GM23338 (cell line): Measurements from ENCODE around the gene SLC9A3. TPM values are rescaled to one million over a fixed set of nuclear protein-coding genes. Genes with fewer than 3 reads are reported as not detected.

Source experiments
- ATAC-seq: fragments of 200-7000 bp; cut with Tn5 transposase; 3 replicates; pipeline ENCODE4 v1.9.1; 2020
- DNase-seq: peaks from one replicate; pipeline ENCODE4 v3.0.0-alpha.2; 2015; ENCODE audit warnings: low spot score
- H2AFZ ChIP-seq: fragments of 200-600 bp; sonication (generic); 2 replicates; pipeline ENCODE4 v1.8.0; 2016; ENCODE audit warnings: antibody characterized with exemption, mild to moderate bottlenecking, moderate library complexity
- H3F3A ChIP-seq: fragments of 200-600 bp; sonication (generic); replicated peaks from 2 replicates; pipeline ENCODE4 v1.8.0; 2017; ENCODE audit warnings: antibody characterized with exemption, mixed run types, low read depth
- H3K27ac ChIP-seq: fragments of 200-600 bp; sonication (generic); 2 replicates; pipeline ENCODE4 v1.6.1; 2016; ENCODE audit warnings: low read depth
- H3K27me3 ChIP-seq: fragments of 200-600 bp; sonication (generic); 2 replicates; pipeline ENCODE4 v1.8.0; 2016; ENCODE audit warnings: mild to moderate bottlenecking, mixed run types, moderate library complexity; ENCODE audit not compliant: insufficient read depth
- H3K36me3 ChIP-seq: fragments of 200-600 bp; sonication (generic); 2 replicates; pipeline ENCODE4 v1.8.0; 2016; ENCODE audit warnings: mild to moderate bottlenecking; ENCODE audit not compliant: insufficient read depth
- H3K4me1 ChIP-seq: fragments of 200-600 bp; sonication (generic); 2 replicates; pipeline ENCODE4 v1.8.0; 2016; ENCODE audit warnings: mild to moderate bottlenecking, moderate library complexity; ENCODE audit not compliant: insufficient read depth
- H3K4me2 ChIP-seq: fragments of 200-600 bp; sonication (generic); 2 replicates; pipeline ENCODE4 v1.7.1; 2017; ENCODE audit warnings: mixed run types
- H3K4me3 ChIP-seq: fragments of 200-600 bp; sonication (generic); 2 replicates; pipeline ENCODE4 v1.6.1; 2016; ENCODE audit warnings: mixed run types
- H3K79me2 ChIP-seq: fragments of 200-600 bp; sonication (generic); replicated peaks from 2 replicates; pipeline ENCODE4 v1.8.0; 2017; ENCODE audit warnings: mild to moderate bottlenecking; ENCODE audit not compliant: insufficient read depth
- H3K9me2 ChIP-seq: fragments of 200-600 bp; sonication (generic); 2 replicates; pipeline ENCODE4 v1.8.0; 2017; ENCODE audit not compliant: insufficient read depth
- H4K20me1 ChIP-seq: fragments of 200-600 bp; sonication (generic); replicated peaks from 2 replicates; pipeline ENCODE4 v1.8.0; 2017; ENCODE audit warnings: mild to moderate bottlenecking; ENCODE audit not compliant: insufficient read depth
- H3K27ac Mint-ChIP-seq: 2 replicates; pipeline ENCODE4 v1.8.0; 2020; ENCODE audit warnings: inconsistent platforms, mild to moderate bottlenecking, moderate library complexity, mixed read lengths
- H3K27me3 Mint-ChIP-seq: 3 replicates; pipeline ENCODE4 v1.8.0; 2022; ENCODE audit warnings: low read depth, mild to moderate bottlenecking, moderate library complexity, mixed read lengths, inconsistent platforms; ENCODE audit not compliant: insufficient read depth, poor library complexity
- H3K36me3 Mint-ChIP-seq: 3 replicates; pipeline ENCODE4 v1.8.0; 2021; ENCODE audit warnings: low read depth, mild to moderate bottlenecking, inconsistent platforms, moderate library complexity, mixed read lengths
- H3K4me1 Mint-ChIP-seq: 3 replicates; pipeline ENCODE4 v1.8.0; 2020; ENCODE audit warnings: mild to moderate bottlenecking, inconsistent platforms, mixed read lengths
- H3K4me3 Mint-ChIP-seq: 3 replicates; pipeline ENCODE4 v1.8.0; 2021; ENCODE audit warnings: moderate library complexity, mild to moderate bottlenecking, inconsistent platforms, mixed read lengths
- H3K9me3 Mint-ChIP-seq: 3 replicates; pipeline ENCODE4 v1.8.0; 2020; ENCODE audit warnings: moderate library complexity, mild to moderate bottlenecking, inconsistent platforms, mixed read lengths
- CREB1 ChIP-seq: fragments of 250-450 bp; sonication (Bioruptor Pico); IDR thresholded peaks from 2 replicates; pipeline ENCODE4 v1.5.0; 2020; ENCODE audit warnings: low read depth, mild to moderate bottlenecking, moderate library complexity
- CTCF ChIP-seq, 2 experiments: fragments of 200-600 bp in 1 of 2; sonication (generic) in 1 of 2; conservative IDR thresholded peaks; 2 replicates each; pipeline versions ENCODE4 v1.5.1 to v1.6.1; 2016 to 2017; ENCODE audit warnings: antibody characterized with exemption in 2 of 2, low read depth in 2 of 2, mild to moderate bottlenecking in 2 of 2, moderate library complexity in 1 of 2
- ETS1 ChIP-seq: IDR thresholded peaks from 2 replicates; pipeline ENCODE4 v1.6.1; 2016; ENCODE audit warnings: antibody characterized with exemption
- EZH2 ChIP-seq: fragments of 200-600 bp; sonication (generic); IDR thresholded peaks from one replicate; pipeline ENCODE4 v1.8.0; 2017; ENCODE audit warnings: antibody characterized with exemption, mild to moderate bottlenecking, low read depth; ENCODE audit not compliant: unreplicated experiment
- EZH2phosphoT487 ChIP-seq: fragments of 200-600 bp; sonication (generic); IDR thresholded peaks from one replicate; pipeline ENCODE4 v1.8.1; 2018; ENCODE audit warnings: antibody characterized with exemption; ENCODE audit not compliant: unreplicated experiment
- JUNB ChIP-seq: IDR thresholded peaks from one replicate; pipeline ENCODE4 v1.6.1; 2016; ENCODE audit warnings: antibody characterized with exemption; ENCODE audit not compliant: unreplicated experiment
- NANOG ChIP-seq: IDR thresholded peaks from 2 replicates; pipeline ENCODE4 v1.6.1; 2016; ENCODE audit warnings: antibody characterized with exemption, borderline replicate concordance
- POLR2AphosphoS5 ChIP-seq: IDR thresholded peaks from 2 replicates; pipeline ENCODE4 v1.6.1; 2016; ENCODE audit warnings: antibody characterized with exemption, low read depth
- REST ChIP-seq: IDR thresholded peaks from one replicate; pipeline ENCODE4 v1.6.1; 2018; ENCODE audit warnings: antibody characterized with exemption; ENCODE audit not compliant: unreplicated experiment
- STAT1 ChIP-seq: IDR thresholded peaks from one replicate; pipeline ENCODE4 v1.6.1; 2016; ENCODE audit warnings: antibody characterized with exemption; ENCODE audit not compliant: unreplicated experiment
- ZNF114 ChIP-seq: fragments of 250-450 bp; sonication (Bioruptor Pico); IDR thresholded peaks from 2 replicates; pipeline ENCODE4 v1.5.0; 2020; ENCODE audit warnings: mild to moderate bottlenecking, moderate library complexity
- ZNF331 ChIP-seq: fragments of 250-450 bp; sonication (Bioruptor Pico); IDR thresholded peaks from 2 replicates; pipeline ENCODE4 v1.5.0; 2020; ENCODE audit warnings: low read depth, mild to moderate bottlenecking, moderate library complexity
- ZNF462 ChIP-seq: fragments of 250-450 bp; sonication (Bioruptor Pico); IDR thresholded peaks from 2 replicates; pipeline ENCODE4 v1.5.0; 2020; ENCODE audit warnings: mild to moderate bottlenecking, moderate library complexity
- polyA plus RNA-seq: library from polyadenylated mRNA; unstranded; fragments of >200 nt; fragmentation: Nextera tagmentation; extraction: Ambion mirVana; gene quantifications from 2 replicates; pipeline ENCODE4 v1.2.1, GENCODE V29; 2016
- total RNA-seq: library from RNA; depleted of rRNA; stranded (reverse); fragments of >200 nt; shearing (Covaris generic); gene quantifications from 2 replicates; pipeline ENCODE4 v1.2.3, GENCODE V29; 2014

The SLC9A3 gene
- total and polyA plus RNA-seq, 2 experiments from 2014 or later, result 0.39 to 3.1 TPM

- H3K36me3 ChIP-seq, result no peaks in the 10 kb centered on the region
- no peak for TF ChIP-seq EZH2
- no peak for TF ChIP-seq POLR2AphosphoS5
- TF ChIP-seq REST, result no peak
- no peak for TF ChIP-seq EZH2phosphoT487
- no peak for TF ChIP-seq STAT1
- TF ChIP-seq ZNF462, result no peak
- no peak for TF ChIP-seq CREB1 (CRISPR knock-in tag)
- no peak for TF ChIP-seq NANOG
- no peak for TF ChIP-seq JUNB
- no peak for TF ChIP-seq ETS1
- TF ChIP-seq ZNF114 (CRISPR knock-in tag), result no peak
- no peak for TF ChIP-seq CTCF (conservative IDR thresholded peaks at IDR 0.05; ENCODE audit: low read depth in 2 of 2)
- TF ChIP-seq ZNF331 (CRISPR knock-in tag), result no peak
- 0 out of 2 replicates have a peak, but pooled peaks cover 2% of the 10 kb centered on the region for H3F3A ChIP-seq
- DNase-seq (no peak), ATAC-seq (no peak)
- Mint-ChIP-seq H3K4me3 (no peak overlapping the region; the same call in 2 of the 3 replicates), H3K27me3 (peaks cover 8% of the 10 kb centered on the region), H3K36me3 (no peaks in the 10 kb centered on the region), H3K27ac (no peak overlapping the region), H3K9me3 (no peaks in the 10 kb centered on the region), H3K4me1 (peaks cover 8% of the 10 kb centered on the region)
- no peak overlapping the region for H3K27ac ChIP-seq
- no peaks in the 10 kb centered on the region for H4K20me1 ChIP-seq
- no peaks in the 10 kb centered on the region for H3K27me3 ChIP-seq
- no peak overlapping the region for H3K4me3 ChIP-seq
- H3K79me2 ChIP-seq, result no peaks in the 10 kb centered on the region
- no peaks in the 10 kb centered on the region for H3K9me2 ChIP-seq
- no peaks in the 10 kb centered on the region for H3K4me1 ChIP-seq
- H3K4me2 ChIP-seq, result no peak overlapping the region
- no peak overlapping the region for H2AFZ ChIP-seq
Measured at GRCh38 chr5:556909-557441, 32.7 kb upstream of the SLC9A3 start.
